ENCODE results near the gene UBE2G1. TPM values are rescaled to one million over a fixed set of nuclear protein-coding genes. Genes with fewer than 3 reads are reported as not detected.

The UBE2G1 gene
- total and polyA plus RNA-seq, 2 of the 13 experiments (the other 11 are each of a cell fraction or from before 2014, with no cell fraction given), result 27.9 to 42.6 TPM

DNA sequence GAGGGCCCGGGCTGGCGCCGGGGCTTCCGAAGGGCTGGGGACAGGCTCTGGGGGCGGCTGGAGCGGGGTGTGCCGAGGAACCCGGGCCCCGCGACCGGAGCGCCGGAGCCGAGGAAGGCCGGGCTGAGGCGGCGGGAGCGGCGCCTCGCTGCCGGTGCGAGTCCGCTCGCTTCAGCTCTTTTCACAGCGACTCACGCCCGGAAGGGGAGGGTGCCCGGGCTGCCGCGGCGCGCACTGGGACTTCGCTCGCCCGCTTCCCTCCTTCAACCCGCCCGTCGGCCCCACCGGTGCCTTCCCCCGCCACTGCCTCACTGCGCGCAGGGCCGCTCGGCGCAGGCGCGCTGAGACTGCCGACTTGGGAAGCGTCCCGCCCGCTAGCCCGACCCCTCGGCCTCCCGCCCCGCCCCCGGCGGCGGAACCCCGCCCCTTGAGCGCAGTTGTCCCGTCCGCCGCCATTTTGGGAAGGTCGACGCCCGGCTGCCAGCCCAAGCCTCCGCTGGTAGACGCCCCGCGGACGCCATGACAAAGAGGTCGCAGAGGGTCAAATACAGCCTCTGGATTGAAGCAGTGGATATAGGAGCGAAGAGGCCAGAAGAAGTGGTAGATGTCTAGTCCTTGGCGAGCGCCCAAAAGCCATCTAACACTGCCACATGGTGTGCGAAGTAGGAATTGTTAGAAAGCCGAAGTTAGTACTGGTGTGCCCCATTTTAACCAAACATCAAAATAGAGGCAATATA is at the start of gene UBE2G1 (continued):
- no peak for TF ChIP-seq ZBTB40 (IDR thresholded peaks at IDR 0.05)
- TF ChIP-seq ZBTB40 (CRISPR knock-in tag; IDR thresholded peaks at IDR 0.05), result 0 out of 2 replicates have a peak, but pooled peaks have one; percentile 2
- TF ChIP-seq TFDP1 (CRISPR knock-in tag; IDR thresholded peaks at IDR 0.05; ENCODE audit: borderline replicate concordance), result peak; percentile 59; the same call in 1 of the 2 replicates
- TF ChIP-seq, protein P1, sequence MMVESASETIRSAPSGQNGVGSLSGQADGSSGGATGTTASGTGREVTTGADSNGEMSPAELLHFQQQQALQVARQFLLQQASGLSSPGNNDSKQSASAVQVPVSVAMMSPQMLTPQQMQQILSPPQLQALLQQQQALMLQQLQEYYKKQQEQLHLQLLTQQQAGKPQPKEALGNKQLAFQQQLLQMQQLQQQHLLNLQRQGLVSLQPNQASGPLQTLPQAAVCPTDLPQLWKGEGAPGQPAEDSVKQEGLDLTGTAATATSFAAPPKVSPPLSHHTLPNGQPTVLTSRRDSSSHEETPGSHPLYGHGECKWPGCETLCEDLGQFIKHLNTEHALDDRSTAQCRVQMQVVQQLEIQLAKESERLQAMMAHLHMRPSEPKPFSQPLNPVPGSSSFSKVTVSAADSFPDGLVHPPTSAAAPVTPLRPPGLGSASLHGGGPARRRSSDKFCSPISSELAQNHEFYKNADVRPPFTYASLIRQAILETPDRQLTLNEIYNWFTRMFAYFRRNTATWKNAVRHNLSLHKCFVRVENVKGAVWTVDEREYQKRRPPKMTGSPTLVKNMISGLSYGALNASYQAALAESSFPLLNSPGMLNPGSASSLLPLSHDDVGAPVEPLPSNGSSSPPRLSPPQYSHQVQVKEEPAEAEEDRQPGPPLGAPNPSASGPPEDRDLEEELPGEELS (CRISPR knock-in tag; IDR thresholded peaks at IDR 0.05), result 0 out of 2 replicates have a peak, but pooled peaks have one; percentile 7
- peak; percentile 8 for TF ChIP-seq TEAD3 (CRISPR knock-in tag; optimal IDR thresholded peaks at IDR 0.05; ENCODE audit: borderline replicate concordance)
- no peak for TF ChIP-seq SOX6 (IDR thresholded peaks at IDR 0.05)
- peak; percentile 33; the same call in 1 of the 2 replicates for TF ChIP-seq SOX6 (CRISPR knock-in tag; IDR thresholded peaks at IDR 0.05)
- TF ChIP-seq ZXDC (CRISPR knock-in tag; IDR thresholded peaks at IDR 0.05), result peak; percentile 71; the same call in 1 of the 2 replicates
- 0 out of 2 replicates have a peak, but pooled peaks have one; percentile 58 for TF ChIP-seq ZNF205 (CRISPR knock-in tag; IDR thresholded peaks at IDR 0.05)
- peak; percentile 59; the same call in 1 of the 2 replicates for TF ChIP-seq FOXC1 (CRISPR knock-in tag; IDR thresholded peaks at IDR 0.05; ENCODE audit: borderline replicate concordance)
- no peak for TF ChIP-seq ZBTB21 (CRISPR knock-in tag; IDR thresholded peaks at IDR 0.05)
- TF ChIP-seq HCFC1 (IDR thresholded peaks at IDR 0.05; ENCODE audit: low read depth, low read length), result peak; percentile 73
- no peak for TF ChIP-seq NR2F6 (IDR thresholded peaks at IDR 0.05)
- TF ChIP-seq NR2F6 (CRISPR knock-in tag; IDR thresholded peaks at IDR 0.05), result peak; percentile 75

Data from HepG2 (cell line).